ENCODE measurements around the gene COLEC11.

Gene COLEC11

GRCh38 chr2:3679616-3680393 lies 84.9 kb downstream of the COLEC11 start:
- H3K9me3 ChIP-seq (ENCODE audit: control insufficient read depth, insufficient read depth, low read length) = no peaks in the 10 kb centered on the region
- H3K9ac ChIP-seq (ENCODE audit: low read depth, low read length) = no peak overlapping the region
- no peaks in the 10 kb centered on the region; the same call in 1 of the 2 replicates for H3K36me3 ChIP-seq (ENCODE audit: insufficient read depth, low read length)
- no peaks in the 10 kb centered on the region for H3K4me1 ChIP-seq (ENCODE audit: insufficient read depth, low read length)

GRCh38 chr2:3680548-3681345 lies 85.8 kb downstream of the COLEC11 start:
- no peaks in the 10 kb centered on the region for H3K9me3 ChIP-seq (ENCODE audit: control insufficient read depth, insufficient read depth, low read length)
- no peaks in the 10 kb centered on the region; the same call in 1 of the 2 replicates for H3K36me3 ChIP-seq (ENCODE audit: insufficient read depth, low read length)
- H3K4me1 ChIP-seq (ENCODE audit: insufficient read depth, low read length) = no peaks in the 10 kb centered on the region
- H3K9ac ChIP-seq (ENCODE audit: low read depth, low read length) = no peak overlapping the region

- H3K9me3 ChIP-seq (ENCODE audit: control insufficient read depth, insufficient read depth, low read length) = no peaks in the 10 kb centered on the region
These were observed 86.7 kb downstream of the COLEC11 start for GRCh38 chr2:3681625-3682024.

GRCh38 chr2:3682811-3683210 lies 87.9 kb downstream of the COLEC11 start:
- Histone ChIP-seq H3K9me3 (ENCODE audit: control insufficient read depth, insufficient read depth, low read length) (no peaks in the 10 kb centered on the region), H3K4me1 (ENCODE audit: insufficient read depth, low read length) (no peaks in the 10 kb centered on the region), H3K9ac (ENCODE audit: low read depth, low read length) (no peak overlapping the region), H3K36me3 (ENCODE audit: insufficient read depth, low read length) (no peaks in the 10 kb centered on the region; the same call in 1 of the 2 replicates)

More at GRCh38 chr2:3681625-3682024, 86.7 kb downstream of the COLEC11 start:
- H3K9ac ChIP-seq (ENCODE audit: low read depth, low read length) = no peak overlapping the region
- H3K36me3 ChIP-seq (ENCODE audit: insufficient read depth, low read length) = no peaks in the 10 kb centered on the region; the same call in 1 of the 2 replicates
- no peaks in the 10 kb centered on the region for H3K4me1 ChIP-seq (ENCODE audit: insufficient read depth, low read length)

GRCh38 chr2:3683748-3684454 lies 89.0 kb downstream of the COLEC11 start:
- Histone ChIP-seq H3K4me1 (ENCODE audit: insufficient read depth, low read length) (no peaks in the 10 kb centered on the region), H3K36me3 (ENCODE audit: insufficient read depth, low read length) (no peaks in the 10 kb centered on the region; the same call in 1 of the 2 replicates), H3K9ac (ENCODE audit: low read depth, low read length) (no peak overlapping the region), H3K9me3 (ENCODE audit: control insufficient read depth, insufficient read depth, low read length) (no peaks in the 10 kb centered on the region)

- no peak overlapping the region for H3K9ac ChIP-seq (ENCODE audit: low read depth, low read length)
- H3K9me3 ChIP-seq (ENCODE audit: control insufficient read depth, insufficient read depth, low read length) = no peaks in the 10 kb centered on the region
- no peaks in the 10 kb centered on the region for H3K36me3 ChIP-seq (ENCODE audit: insufficient read depth, low read length)
- H3K4me1 ChIP-seq (ENCODE audit: insufficient read depth, low read length) = no peaks in the 10 kb centered on the region
These were observed 95.3 kb downstream of the COLEC11 start for GRCh38 chr2:3689998-3690748.

- Histone ChIP-seq H3K9me3 (ENCODE audit: control insufficient read depth, insufficient read depth, low read length) (no peaks in the 10 kb centered on the region), H3K9ac (ENCODE audit: low read depth, low read length) (no peak overlapping the region), H3K4me1 (ENCODE audit: insufficient read depth, low read length) (no peaks in the 10 kb centered on the region), H3K36me3 (ENCODE audit: insufficient read depth, low read length) (no peaks in the 10 kb centered on the region)
These were observed 97.5 kb downstream of the COLEC11 start for GRCh38 chr2:3692375-3692774.
